HG03135 (cell line): ENCODE results near the gene PKNOX2.

Experiments used
- ATAC-seq: cut with Tn5 transposase; IDR thresholded peaks from one replicate; pipeline ENCODE4 v1.9.1; 2021; ENCODE audit warnings: mild to moderate bottlenecking, moderate library complexity; ENCODE audit not compliant: unreplicated experiment

The PKNOX2 gene

DNA sequence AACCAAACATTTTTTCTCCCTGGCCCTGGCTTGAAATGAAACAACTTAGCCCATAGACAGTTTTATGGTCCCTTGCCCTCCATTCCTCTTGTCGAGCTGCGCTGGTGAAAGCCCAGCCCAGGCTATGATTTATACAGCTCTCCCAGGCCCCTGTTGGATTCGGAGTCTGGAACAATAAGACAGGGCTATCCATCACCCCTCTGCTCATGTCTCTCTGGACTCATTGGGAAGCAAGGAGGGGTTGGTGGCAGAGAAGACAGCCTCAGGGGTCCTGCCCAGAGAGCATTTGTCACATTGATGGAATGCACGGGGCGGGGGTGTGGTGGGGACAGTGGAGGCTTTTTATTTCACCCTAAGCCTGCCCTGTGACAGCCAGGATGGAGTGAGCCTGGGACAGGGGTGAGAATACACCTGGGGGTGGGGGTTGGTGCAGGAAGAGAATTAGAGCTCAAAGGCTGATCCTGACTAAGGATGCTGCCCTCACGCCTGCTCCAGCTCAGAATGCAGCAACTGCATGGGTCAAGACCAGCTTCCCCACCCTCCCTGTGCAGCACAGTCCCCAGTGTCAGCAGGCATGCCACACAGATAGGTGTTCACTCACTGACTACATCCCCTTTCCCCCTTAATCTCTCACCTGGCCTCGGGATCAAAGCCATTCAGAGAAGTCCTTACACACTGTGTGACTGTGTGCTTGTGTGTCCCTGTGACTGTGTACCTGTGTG lies 10.0 kb upstream of the PKNOX2 start:
- no peak for ATAC-seq

DNA sequence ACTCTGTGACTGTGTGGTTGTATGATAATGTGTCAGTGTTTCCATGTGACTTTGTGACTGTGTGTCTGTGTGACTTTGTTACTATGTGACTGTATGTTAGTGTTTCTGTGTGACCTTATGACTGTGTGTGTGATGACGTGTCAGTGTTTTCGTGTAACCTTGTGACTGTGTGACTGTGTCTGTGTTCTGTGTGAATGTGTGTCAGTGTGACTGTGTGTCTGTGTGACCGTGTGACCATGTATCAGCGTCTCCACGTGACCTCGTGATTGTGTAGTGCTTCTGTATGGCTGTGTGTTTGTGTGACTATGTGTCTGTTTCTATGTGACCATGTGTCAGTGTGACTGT lies 9.5 kb upstream of the PKNOX2 start:
- ATAC-seq = no peak

DNA sequence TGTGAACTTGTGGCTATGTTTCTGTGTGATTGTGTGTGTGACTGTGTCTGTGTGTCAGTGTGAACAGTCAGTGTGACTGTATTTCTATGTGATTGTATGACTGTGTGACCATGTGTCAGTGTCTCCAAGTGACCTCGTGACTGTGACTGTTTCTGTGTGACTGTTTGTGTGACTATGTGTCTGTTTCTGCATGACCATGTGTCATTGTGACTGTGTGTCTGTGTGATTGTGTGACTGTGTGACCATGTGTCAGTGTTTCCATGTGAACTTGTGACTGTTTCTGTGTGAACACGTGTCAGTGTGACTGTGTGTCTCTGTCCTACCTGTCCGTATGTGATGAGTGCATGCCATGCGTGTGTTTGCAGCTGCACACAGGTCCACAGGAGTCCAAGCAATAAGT lies 8.8 kb upstream of the PKNOX2 start:
- ATAC-seq = no peak

DNA sequence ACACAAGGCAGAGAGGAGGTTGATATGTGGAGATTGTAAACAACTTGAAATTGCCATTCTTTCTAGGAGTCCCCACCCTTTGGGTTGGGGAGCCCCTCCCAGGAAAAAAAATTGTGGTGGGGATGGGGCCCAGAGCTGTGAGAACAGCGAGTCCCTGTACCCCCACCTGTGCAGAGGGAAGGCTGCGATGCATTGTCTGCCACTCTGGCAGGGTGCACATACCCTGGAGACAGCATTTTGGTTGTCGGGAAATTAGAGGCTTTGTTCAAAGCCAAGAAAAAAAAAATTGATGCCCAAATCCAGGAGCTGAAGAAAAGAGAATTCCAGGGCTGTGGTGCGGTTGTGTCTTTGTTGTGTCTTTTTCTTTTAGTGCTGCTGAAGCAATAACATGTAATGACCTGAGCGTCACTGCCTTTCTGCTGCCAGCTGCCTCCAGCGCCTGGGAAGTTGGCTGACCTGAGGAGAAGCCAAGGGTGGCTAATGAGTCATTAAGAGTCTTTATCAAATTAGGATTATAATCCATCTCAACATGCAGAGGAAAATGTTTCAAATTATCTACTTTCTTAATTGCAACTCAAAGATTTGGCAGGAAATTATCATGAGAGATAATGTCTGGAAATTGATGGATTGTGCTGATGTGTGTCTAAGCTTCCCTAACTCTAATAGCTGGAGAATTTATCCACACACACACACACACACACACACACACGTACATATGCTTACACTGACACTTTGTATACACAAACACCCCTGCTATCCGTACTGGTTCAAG lies 8.0 kb upstream of the PKNOX2 start:
- no peak for ATAC-seq

DNA sequence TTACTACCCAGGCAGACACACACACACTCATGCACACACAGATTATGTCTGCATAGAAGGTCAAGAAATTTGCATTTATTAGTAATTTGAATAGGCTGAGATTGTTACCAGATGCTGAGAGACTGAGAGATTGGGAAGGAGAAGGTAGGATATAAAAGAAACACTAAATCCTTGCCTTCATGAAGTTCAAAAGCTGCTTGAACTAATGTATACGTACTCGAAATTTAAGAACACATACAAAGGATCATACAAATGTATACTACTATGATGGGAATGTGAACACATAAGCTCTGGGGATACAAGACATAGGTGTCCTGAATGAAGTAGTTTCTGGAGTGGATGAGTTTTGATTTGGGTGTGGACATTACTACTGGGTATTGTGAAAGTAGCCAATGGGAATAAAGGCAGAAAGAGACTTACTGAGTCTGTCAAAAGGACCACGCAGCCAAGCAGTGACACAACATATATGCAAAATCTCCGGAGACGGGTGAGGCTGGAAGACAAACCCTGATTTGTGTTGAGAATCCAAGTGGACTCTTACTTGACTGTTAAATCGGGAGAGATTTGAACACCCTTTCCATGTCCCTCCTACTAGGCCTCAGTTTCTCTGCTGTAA lies 7.3 kb upstream of the PKNOX2 start:
- ATAC-seq = no peak

DNA sequence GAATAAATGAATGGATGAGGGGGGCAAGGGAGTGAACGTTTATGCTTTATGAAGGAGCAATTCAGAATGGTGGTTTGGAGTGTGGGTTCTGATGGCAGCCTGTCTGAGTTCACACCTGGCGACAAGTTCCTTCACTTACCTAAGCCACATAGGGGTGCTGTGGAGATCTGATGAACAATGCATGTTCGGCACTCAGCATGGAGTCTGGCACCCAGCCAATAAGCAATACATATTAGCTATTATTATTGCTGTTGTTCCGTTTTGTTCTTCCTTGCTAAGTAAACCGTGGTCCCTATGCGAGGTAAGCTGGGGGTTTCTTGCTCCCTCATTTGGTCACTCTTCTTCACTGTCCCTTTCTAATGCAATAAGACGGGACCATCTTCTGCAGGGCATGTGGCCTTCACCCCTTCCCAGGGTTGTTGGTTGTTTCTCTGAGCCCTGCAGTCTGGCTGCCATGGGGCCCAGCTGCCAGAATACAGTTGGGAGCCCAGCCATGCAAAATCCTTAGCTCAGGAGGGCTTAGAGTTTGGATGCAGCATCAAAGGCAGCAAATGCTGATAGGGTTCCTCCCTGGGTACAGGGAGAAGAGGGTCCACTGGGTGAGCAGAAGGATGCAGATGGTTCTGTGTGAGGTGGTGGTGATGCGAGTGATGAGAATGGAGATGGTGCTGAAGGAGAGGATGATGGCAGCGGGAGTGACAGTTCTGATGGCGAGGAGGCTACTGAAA lies 6.4 kb upstream of the PKNOX2 start:
- no peak for ATAC-seq

DNA sequence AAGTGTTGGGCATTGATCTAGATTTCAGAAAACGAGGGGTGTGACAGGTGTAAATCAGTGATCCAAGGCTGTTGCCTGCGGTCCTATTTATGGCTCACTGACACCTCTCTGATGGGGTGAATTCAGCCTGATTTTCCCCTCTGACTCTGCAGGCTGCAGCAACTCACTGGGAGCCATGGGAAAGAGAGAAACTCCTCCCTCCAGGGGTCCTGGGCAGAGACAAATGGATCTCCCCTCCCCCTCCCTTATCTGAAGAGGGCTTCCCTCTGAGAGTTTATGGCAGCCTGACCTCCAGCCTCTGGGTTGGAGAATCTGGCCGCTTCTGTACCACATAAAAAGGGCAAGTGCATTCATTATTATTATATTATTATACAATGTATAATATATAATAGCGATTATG lies 1.8 kb upstream of the PKNOX2 start:
- ATAC-seq = no peak

DNA sequence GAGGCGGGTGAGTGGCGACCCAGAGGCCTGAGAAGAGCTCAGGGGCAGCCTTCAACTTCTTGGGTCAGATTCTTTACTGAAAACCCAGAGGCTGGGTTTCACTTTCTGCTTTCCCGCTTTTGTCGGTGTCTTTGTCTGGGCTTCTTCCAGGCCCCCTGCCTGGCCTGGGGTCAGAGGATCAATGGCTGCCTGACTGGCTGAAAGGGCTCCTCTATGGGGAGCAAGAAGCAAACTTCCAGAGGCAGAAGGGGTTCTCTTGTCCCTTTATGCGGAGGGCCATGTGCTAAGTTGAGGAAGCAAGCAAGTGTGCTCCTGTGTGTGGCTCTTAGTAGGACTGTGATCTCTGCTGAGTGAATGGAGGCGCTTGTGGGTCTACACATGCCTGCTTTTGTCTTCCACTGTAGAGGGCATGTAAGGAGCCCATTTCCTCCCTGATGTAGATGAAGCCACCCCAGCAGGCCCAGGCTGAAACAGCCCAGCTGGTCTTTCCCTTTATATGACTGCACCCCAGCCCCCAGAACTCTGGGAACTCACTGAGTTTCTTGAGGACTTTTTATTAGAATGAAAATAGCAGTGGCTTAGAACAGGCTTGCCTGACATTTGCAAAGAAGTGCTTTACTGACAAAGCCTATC lies 1.0 kb upstream of the PKNOX2 start:
- ATAC-seq = no peak

DNA sequence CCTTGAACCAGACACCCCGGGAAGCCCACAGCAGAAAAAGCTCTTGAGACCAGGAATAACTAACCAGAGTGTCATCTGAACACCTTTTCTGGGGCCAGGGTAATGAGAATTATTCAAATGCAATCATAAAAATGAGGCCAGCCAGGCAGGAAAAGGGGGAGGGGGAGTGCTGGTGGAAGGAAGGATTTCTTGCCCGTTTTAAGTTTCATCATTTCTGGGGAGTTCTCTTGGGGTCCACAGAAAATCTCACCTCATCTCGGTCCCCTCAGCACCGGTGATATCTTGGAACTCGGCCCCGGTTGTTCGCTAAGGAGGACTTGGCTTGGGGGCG lies 495 bp upstream of the PKNOX2 start:
- ATAC-seq = no peak

DNA sequence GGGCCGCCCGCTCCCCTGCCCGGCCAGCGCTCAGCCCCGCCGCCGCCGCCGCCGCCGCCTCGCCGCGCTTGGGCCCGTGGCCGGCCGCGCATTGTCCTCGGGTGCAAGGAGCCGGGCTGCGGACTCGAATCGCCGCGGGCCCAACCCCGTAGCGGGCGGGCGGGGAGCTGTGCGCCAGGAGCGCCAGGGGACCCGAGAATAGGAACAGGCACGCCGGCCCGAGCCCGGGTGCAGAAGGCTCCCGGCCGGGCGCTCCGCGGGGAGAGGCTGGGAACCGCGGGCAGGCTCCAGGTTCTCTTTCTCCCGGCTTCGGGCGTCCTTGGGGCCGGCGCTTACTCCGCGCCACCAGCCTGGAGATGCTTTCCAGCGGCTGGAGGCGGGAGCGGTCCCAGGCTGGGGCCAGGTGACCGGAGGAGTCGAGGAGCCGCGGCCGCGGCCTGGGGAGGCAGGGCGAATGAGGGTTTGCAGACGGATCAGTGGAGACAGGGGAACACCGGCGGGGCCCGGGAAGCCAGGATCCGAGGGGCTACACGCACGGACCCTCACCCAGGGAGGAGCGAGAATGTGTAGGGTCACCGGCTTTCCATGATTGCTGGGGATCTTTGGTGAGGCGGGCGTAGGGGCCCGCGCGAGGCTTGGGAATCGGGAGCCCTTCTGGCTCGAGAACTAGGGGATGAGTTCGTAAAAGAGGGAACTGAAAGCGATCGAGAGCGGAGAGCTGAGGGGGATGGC lies 726 bp downstream of the PKNOX2 start:
- ATAC-seq = no peak

DNA sequence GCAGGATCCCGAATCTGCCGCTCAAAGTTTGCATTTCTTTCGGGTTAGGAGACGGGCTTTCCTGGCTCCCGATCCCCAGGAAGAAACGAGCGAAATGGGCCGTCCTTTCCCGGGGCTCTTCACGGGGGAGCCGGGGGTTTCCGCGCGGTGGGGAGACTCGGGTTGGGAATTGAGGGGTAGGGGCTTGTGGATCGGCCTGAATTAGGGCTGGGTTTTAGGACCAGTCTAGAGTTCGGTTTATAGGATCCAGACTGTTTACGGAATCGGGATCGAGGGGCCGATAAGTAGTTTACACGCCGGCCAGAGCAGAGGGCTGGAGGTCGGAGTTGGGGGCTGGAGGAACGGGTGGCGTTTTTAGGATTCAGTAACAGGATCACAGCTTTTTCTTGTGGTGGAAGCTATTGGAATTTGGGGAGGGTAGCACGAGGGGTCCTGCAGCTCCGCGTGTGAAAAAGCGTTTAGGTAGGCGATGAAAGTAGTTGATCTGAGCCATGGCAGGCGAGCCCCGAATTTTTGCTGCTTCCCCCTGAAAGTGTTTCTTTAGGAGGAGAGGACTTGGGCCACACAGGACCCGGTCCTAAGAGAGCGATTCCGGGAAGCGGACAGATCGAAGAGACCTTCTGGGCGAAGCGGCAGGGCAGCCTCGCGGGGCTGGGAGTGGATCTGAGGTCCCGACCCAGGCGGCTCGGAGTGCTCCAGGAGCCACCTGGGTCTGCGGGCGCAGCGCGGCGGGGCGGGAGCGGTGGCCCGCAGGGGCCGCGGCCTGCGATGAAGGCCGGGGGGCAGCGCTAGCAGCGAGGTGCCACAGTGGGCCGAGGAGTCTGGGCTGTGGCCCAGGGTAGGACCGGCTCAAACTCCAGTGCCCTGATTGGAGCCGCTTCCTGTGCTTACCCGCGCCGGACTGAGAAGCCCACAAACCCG lies 1.6 kb downstream of the PKNOX2 start:
- no peak for ATAC-seq

DNA sequence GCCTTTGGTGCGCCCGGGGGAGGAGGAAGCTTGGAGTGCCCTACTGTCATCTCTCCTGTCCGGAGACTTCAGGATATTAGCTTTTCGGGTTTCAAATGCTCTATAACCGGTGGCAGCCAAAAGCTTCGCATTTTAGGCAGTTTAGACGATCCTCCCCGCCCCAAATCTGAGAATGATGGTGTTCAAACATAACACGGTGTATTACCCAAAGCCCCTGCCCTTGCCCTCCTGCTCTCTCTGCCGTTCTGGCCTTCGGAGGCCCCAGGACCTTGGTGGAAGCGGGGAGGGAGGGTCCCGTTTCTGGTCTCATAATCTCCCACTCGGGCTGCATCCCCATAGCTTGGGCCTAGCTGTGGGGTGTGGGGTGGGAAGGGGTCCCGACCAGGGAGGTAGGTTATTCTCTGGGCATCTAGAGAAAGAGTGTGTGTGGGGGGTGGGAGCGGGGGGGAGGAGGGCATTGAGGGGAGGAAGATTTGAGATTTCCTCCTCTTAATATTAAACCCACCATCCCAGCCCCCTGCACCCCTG lies 2.3 kb downstream of the PKNOX2 start:
- ATAC-seq = no peak

DNA sequence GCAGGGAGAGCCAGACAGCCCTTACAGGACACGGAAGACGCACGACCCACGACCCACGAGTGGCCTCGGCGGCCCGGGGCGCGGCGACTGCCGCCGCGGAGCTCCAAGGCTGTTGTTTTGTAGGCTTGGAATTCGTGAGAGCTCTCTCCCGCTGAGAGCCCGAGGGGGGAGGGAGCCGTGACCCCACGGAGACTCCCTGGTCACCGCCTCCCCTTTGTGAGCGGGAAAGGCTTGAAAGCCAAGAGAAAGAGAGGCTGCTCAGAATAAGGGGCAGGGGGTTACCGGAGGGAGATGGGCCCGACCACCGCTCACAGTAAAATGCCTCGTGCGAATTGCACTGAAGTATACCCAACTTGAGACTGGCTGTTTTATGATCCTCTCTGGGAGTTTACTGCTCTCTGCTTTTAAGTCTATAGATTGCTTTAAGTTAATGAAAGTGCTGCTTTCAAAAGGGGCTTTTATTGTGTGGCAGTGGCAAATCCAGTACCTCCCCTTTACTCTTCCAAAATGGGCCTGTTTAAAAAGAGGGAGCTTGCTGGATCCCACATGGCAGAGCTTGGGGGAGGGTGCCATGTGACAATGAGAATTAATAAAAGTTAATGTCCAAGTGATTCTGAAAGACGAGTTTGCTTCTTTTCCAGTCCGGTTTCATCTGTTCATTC lies 2.9 kb downstream of the PKNOX2 start:
- no peak for ATAC-seq

DNA sequence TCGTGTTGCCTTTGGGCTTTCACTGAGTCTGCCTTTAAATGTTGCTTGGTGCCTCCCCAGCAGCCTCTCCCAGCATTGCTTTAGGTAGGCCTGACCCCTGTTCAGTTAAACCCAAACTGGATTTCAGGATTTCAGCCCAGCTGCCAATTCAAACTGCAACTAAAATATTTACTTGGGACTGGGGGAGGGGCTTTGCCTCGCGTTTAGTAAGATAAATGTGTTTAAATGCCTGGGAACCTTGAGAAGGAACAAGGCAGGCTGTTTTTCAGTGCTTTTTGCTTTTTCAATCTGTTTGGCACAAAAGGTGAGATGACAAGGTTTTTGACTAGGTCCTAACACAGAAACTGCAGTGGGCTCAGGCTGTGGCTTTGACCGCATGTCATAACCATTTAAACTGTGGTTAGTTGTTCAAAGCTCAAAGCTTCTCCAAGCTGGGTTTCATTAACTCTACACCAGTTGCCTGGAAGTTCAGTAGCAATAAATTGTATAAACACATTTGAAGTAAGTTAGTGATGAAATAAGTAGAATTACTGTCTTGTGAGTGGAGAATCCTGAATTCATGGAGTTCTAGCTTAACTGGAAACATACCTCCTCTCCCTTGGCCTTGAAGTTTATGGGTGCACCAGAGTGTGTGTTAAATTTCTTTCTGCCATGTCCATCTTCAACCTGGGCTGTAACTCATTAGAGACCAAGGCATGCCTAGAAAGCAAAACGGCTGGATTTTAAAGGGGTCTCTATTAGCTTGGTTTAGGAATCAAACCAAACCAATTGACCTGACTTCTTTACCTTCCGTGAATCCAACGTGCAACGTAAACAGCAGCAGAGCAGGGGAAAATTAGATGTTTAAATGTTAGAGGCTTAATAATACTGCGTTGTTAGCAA lies 3.6 kb downstream of the PKNOX2 start:
- ATAC-seq = no peak

DNA sequence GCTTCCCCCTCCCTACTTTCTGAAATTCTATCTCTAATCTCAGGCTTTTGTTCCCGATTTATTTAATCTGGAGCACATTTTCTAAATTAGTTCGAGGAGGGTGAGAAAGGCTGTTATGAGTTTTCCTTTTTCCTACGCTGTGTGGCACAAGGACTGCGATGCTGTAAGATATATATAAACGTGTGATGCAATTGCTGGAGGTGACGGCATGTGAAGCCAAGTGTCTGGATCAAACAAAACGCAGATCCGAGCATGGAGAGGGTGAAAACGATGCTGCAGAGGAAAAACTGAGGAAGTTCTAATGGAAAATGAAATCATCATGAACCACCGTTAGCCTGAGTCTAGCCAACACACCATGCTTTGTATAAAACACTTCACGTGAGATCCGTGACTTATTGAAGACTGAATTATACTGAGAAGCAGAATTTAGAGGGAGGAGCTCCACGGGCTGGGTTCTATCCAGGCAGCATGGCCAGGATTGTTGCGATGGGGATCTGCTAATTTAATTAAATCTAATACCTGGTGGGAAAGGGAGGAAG lies 4.4 kb downstream of the PKNOX2 start:
- ATAC-seq = no peak

DNA sequence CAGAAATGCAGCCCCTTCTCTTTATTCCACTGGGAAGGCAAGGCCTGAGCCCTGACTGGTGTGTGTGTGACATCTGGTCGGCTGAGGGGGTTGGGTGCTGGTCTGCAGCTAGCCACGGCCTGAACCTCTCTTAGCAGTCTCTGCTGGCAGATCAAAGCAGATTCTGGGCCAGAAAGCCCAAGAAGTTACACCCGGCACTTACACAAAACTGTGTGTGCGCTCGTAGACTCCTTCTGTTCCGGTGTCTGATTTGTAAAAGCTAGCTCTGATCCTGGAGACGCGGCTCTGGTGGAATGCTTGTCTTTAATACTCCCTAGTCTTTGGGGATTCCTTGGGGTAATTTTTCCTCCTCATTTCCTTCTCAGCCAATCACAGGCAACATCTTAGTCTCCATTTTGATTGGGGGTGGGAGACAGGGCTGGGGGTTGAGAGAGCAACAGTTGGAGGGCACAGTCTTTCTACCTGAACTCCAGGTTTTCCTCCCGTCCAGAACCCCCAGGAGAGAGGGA lies 5.5 kb downstream of the PKNOX2 start:
- ATAC-seq = no peak

DNA sequence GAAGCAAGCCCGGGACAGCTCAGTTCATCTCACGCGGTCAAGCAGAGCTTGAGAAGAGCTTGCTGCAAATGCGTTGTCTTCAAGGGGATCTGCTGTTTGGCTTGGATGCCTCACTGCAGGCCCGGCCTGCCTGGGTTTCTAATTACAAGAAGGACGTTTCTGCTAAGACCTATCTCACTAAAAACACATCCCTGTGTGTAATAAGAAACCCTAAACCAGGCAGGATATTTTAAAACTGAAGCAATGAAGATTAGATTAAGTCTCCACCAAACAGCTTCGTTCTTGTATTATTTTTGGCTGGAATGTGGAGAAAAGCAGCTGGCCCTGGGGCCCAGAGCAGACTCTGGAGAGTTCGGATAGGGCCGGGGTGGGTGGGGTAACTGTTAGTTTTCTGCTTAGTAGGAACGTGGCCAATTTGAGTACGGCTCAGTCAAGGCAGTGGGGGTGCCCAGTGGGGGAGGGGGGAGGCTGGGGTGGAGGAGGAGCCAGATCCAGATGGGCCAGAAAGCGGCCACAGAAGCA lies 6.0 kb downstream of the PKNOX2 start:
- no peak for ATAC-seq
